Measurements from ENCODE around the gene GALNT2. TPM values are rescaled to one million over a fixed set of nuclear protein-coding genes. Genes with fewer than 3 reads are reported as not detected.

The GALNT2 gene
- total and polyA plus RNA-seq, 4 donors: 47.5 to 182 (median 114) TPM

DNA sequence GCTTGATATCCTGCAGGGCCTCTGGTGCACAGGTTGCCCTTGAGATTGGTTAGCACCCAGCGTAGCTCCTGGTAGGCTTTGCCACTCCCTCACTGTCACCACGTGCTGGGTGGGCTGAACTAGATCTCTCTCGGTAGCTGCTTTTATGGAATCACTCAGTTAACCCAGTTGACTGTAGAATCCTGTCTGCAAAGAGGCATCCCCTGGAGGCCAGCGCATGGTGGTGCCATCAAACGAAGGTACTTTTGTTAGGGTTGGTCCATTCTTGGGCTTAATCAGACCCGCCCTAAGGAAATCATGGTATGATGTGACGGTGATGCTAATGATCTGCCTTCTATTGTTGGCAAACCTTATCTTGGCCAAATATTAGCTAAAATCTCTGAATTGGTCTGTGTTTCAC lies 153.4 kb downstream of the GALNT2 start (continued):
- no peak for TF ChIP-seq RAD21 (IDR thresholded peaks at IDR 0.05)
- TF ChIP-seq, protein P1, sequence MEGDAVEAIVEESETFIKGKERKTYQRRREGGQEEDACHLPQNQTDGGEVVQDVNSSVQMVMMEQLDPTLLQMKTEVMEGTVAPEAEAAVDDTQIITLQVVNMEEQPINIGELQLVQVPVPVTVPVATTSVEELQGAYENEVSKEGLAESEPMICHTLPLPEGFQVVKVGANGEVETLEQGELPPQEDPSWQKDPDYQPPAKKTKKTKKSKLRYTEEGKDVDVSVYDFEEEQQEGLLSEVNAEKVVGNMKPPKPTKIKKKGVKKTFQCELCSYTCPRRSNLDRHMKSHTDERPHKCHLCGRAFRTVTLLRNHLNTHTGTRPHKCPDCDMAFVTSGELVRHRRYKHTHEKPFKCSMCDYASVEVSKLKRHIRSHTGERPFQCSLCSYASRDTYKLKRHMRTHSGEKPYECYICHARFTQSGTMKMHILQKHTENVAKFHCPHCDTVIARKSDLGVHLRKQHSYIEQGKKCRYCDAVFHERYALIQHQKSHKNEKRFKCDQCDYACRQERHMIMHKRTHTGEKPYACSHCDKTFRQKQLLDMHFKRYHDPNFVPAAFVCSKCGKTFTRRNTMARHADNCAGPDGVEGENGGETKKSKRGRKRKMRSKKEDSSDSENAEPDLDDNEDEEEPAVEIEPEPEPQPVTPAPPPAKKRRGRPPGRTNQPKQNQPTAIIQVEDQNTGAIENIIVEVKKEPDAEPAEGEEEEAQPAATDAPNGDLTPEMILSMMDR (IDR thresholded peaks at IDR 0.05; ENCODE audit: low read depth, low read length, missing input control): no peak
- TF ChIP-seq, protein P2, sequence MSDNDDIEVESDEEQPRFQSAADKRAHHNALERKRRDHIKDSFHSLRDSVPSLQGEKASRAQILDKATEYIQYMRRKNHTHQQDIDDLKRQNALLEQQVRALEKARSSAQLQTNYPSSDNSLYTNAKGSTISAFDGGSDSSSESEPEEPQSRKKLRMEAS (IDR thresholded peaks at IDR 0.05): no peak
- TF ChIP-seq NR2F2 (IDR thresholded peaks at IDR 0.05): no peak
- TF ChIP-seq EGR1 (IDR thresholded peaks at IDR 0.05; ENCODE audit: low read depth in 2 of 2): no peak
- TF ChIP-seq FOXA1 (IDR thresholded peaks at IDR 0.05): no peak

DNA sequence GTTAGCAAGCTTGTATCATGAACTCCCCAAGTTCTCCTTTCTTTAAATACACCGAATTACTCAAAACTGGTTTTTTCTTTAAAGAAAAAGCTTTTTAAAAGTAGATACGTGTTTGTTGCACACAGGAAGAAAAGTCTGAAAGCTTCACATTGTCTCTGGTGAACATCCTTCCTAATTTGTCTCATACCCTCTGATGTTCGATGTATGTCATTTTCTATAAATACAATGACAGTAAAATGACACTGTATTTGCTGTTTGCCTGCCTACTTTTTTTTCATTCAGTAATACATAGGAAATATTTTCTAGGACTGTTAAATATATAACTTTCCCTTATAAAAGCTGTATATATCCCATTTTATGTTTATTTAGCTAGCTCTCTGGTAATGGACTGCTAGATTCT lies 153.9 kb downstream of the GALNT2 start:
- TF ChIP-seq RAD21 (IDR thresholded peaks at IDR 0.05) (no peak), RXRA (IDR thresholded peaks at IDR 0.05) (no peak), FOXA2 (IDR thresholded peaks at IDR 0.05) (no peak), NR2F2 (IDR thresholded peaks at IDR 0.05) (no peak), YY1 (IDR thresholded peaks at IDR 0.05) (no peak), TAF1 (conservative IDR thresholded peaks at IDR 0.05) (no peak)
- TF ChIP-seq, protein P2 (IDR thresholded peaks at IDR 0.05): no peak

DNA sequence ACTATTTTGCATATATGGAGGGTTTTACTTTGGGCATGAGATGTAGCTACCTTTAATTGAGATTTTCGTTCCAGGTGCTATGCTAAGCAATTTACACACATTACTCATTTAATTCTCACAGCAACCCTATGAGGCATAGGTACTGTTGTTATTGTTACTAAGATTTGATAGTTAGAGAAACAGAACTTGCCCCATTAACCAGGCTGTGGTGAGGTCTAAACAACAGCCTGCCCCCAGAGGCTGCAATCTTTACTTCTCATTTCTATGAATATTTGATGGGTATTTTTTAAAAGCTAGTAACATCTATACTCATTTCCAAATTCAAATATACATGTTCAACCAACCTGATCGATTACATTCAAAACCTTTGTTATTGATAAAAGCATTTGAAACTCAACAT lies 155.6 kb downstream of the GALNT2 start:
- H3K9me3 ChIP-seq (ENCODE audit: control insufficient read depth in 4 of 4, low read length in 3 of 4): no peaks in the 10 kb centered on the region
- 95% methylated on average over 2 of the region's 2 CpGs for whole genome bisulfite sequencing
- no peak overlapping the region for H3K9ac ChIP-seq (ENCODE audit: low read depth in 1 of 2, low read length in 2 of 2)
- TF ChIP-seq HNF4G (IDR thresholded peaks at IDR 0.05) (no peak), FOXA1 (IDR thresholded peaks at IDR 0.05) (no peak), HNF4A (conservative IDR thresholded peaks at IDR 0.05) (no peak), JUND (IDR thresholded peaks at IDR 0.05) (no peak), GABPA (IDR thresholded peaks at IDR 0.05 in 1 of 2, conservative IDR thresholded peaks at IDR 0.05 in 1 of 2) (no peak), FOXA2 (IDR thresholded peaks at IDR 0.05) (no peak), RXRA (IDR thresholded peaks at IDR 0.05) (no peak), NR2F2 (IDR thresholded peaks at IDR 0.05) (no peak), RAD21 (IDR thresholded peaks at IDR 0.05) (no peak), SP1 (IDR thresholded peaks at IDR 0.05) (no peak), EGR1 (IDR thresholded peaks at IDR 0.05; ENCODE audit: low read depth in 2 of 2) (no peak), YY1 (IDR thresholded peaks at IDR 0.05) (no peak), TAF1 (conservative IDR thresholded peaks at IDR 0.05) (no peak)
- TF ChIP-seq, protein P3, sequence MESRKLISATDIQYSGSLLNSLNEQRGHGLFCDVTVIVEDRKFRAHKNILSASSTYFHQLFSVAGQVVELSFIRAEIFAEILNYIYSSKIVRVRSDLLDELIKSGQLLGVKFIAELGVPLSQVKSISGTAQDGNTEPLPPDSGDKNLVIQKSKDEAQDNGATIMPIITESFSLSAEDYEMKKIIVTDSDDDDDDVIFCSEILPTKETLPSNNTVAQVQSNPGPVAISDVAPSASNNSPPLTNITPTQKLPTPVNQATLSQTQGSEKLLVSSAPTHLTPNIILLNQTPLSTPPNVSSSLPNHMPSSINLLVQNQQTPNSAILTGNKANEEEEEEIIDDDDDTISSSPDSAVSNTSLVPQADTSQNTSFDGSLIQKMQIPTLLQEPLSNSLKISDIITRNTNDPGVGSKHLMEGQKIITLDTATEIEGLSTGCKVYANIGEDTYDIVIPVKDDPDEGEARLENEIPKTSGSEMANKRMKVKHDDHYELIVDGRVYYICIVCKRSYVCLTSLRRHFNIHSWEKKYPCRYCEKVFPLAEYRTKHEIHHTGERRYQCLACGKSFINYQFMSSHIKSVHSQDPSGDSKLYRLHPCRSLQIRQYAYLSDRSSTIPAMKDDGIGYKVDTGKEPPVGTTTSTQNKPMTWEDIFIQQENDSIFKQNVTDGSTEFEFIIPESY (IDR thresholded peaks at IDR 0.05): no peak
- TF ChIP-seq, protein P2 (IDR thresholded peaks at IDR 0.05): no peak
- TF ChIP-seq, protein P1 (IDR thresholded peaks at IDR 0.05; ENCODE audit: low read depth, low read length, missing input control): no peak
- TF ChIP-seq, protein P4, sequence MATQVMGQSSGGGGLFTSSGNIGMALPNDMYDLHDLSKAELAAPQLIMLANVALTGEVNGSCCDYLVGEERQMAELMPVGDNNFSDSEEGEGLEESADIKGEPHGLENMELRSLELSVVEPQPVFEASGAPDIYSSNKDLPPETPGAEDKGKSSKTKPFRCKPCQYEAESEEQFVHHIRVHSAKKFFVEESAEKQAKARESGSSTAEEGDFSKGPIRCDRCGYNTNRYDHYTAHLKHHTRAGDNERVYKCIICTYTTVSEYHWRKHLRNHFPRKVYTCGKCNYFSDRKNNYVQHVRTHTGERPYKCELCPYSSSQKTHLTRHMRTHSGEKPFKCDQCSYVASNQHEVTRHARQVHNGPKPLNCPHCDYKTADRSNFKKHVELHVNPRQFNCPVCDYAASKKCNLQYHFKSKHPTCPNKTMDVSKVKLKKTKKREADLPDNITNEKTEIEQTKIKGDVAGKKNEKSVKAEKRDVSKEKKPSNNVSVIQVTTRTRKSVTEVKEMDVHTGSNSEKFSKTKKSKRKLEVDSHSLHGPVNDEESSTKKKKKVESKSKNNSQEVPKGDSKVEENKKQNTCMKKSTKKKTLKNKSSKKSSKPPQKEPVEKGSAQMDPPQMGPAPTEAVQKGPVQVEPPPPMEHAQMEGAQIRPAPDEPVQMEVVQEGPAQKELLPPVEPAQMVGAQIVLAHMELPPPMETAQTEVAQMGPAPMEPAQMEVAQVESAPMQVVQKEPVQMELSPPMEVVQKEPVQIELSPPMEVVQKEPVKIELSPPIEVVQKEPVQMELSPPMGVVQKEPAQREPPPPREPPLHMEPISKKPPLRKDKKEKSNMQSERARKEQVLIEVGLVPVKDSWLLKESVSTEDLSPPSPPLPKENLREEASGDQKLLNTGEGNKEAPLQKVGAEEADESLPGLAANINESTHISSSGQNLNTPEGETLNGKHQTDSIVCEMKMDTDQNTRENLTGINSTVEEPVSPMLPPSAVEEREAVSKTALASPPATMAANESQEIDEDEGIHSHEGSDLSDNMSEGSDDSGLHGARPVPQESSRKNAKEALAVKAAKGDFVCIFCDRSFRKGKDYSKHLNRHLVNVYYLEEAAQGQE (IDR thresholded peaks at IDR 0.05): no peak
- TF ChIP-seq, protein P5, sequence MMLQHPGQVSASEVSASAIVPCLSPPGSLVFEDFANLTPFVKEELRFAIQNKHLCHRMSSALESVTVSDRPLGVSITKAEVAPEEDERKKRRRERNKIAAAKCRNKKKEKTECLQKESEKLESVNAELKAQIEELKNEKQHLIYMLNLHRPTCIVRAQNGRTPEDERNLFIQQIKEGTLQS (IDR thresholded peaks at IDR 0.05): no peak
- H3K27ac ChIP-seq (ENCODE audit: low read depth in 1 of 2, low read length in 2 of 2): no peak overlapping the region
- peaks cover 0 to 1% (median 0%) of the 10 kb centered on the region in 4 donors for H3K36me3 ChIP-seq (ENCODE audit: control insufficient read depth in 4 of 4, insufficient read depth in 3 of 4, low read depth in 1 of 4, low read length in 3 of 4)
- H3K4me3 ChIP-seq (ENCODE audit: low read depth in 1 of 3, low read length in 3 of 3): no peak overlapping the region
- peaks cover 0 to 6% (median 2%) of the 10 kb centered on the region in 4 donors for H3K4me1 ChIP-seq (ENCODE audit: control insufficient read depth in 4 of 4, insufficient read depth in 4 of 4, low read length in 3 of 4)
- H3K27me3 ChIP-seq (ENCODE audit: control insufficient read depth in 4 of 4, insufficient read depth in 4 of 4, low read length in 3 of 4): no peaks in the 10 kb centered on the region
- DNase-seq (ENCODE audit: low spot score): no peak

More for the DNA sequence above, 153.9 kb downstream of the GALNT2 start:
- H3K4me1 ChIP-seq (ENCODE audit: control insufficient read depth in 4 of 4, insufficient read depth in 4 of 4, low read length in 3 of 4): peaks cover 0 to 5% (median 2%) of the 10 kb centered on the region in 4 donors
- WGBS: 89% methylated on average over 3 of the region's 3 CpGs
- H3K9ac ChIP-seq (ENCODE audit: low read depth in 1 of 2, low read length in 2 of 2): no peak overlapping the region
- no peak overlapping the region for H3K4me3 ChIP-seq (ENCODE audit: low read depth in 1 of 3, low read length in 3 of 3)
- H3K9me3 ChIP-seq (ENCODE audit: control insufficient read depth in 4 of 4, low read length in 3 of 4): no peaks in the 10 kb centered on the region
- no peak for DNase-seq (ENCODE audit: low spot score)
- no peaks in the 10 kb centered on the region for H3K27me3 ChIP-seq (ENCODE audit: control insufficient read depth in 4 of 4, insufficient read depth in 4 of 4, low read length in 3 of 4)
- no peak overlapping the region for H3K27ac ChIP-seq (ENCODE audit: low read depth in 1 of 2, low read length in 2 of 2)
- H3K36me3 ChIP-seq (ENCODE audit: control insufficient read depth in 4 of 4, insufficient read depth in 3 of 4, low read depth in 1 of 4, low read length in 3 of 4): peaks cover 0 to 1% (median 0%) of the 10 kb centered on the region in 4 donors
